ENCODE measurements around the gene PPP2R5B. TPM values are rescaled to one million over a fixed set of nuclear protein-coding genes. Genes with fewer than 3 reads are reported as not detected.

PPP2R5B gene
- total and polyA plus RNA-seq, 2 experiments from 2014 or later, result 26.2 to 30.7 TPM

GRCh38 chr11:64887234-64887756, 37.2 kb upstream of the PPP2R5B start:
- Histone ChIP-seq H3K27me3 (no peaks in the 10 kb centered on the region), H3K4me3 (no peak overlapping the region), H3K9me3 (ENCODE audit: low read depth) (no peaks in the 10 kb centered on the region), H3K36me3 (no peaks in the 10 kb centered on the region), H3K27ac (no peak overlapping the region), H3K4me1 (ENCODE audit: low read depth) (peaks cover 27% of the 10 kb centered on the region)
- TF ChIP-seq, protein P1, sequence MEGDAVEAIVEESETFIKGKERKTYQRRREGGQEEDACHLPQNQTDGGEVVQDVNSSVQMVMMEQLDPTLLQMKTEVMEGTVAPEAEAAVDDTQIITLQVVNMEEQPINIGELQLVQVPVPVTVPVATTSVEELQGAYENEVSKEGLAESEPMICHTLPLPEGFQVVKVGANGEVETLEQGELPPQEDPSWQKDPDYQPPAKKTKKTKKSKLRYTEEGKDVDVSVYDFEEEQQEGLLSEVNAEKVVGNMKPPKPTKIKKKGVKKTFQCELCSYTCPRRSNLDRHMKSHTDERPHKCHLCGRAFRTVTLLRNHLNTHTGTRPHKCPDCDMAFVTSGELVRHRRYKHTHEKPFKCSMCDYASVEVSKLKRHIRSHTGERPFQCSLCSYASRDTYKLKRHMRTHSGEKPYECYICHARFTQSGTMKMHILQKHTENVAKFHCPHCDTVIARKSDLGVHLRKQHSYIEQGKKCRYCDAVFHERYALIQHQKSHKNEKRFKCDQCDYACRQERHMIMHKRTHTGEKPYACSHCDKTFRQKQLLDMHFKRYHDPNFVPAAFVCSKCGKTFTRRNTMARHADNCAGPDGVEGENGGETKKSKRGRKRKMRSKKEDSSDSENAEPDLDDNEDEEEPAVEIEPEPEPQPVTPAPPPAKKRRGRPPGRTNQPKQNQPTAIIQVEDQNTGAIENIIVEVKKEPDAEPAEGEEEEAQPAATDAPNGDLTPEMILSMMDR (IDR thresholded peaks at IDR 0.05; ENCODE audit: low read depth, low read length), result no peak
- no peak for DNase-seq (ENCODE audit: low read depth in 1 of 2, low spot score in 1 of 2)

GRCh38 chr11:64887757-64888405, 36.6 kb upstream of the PPP2R5B start:
- no peak overlapping the region for H3K4me3 ChIP-seq
- no peaks in the 10 kb centered on the region for H3K9me3 ChIP-seq (ENCODE audit: low read depth)
- no peaks in the 10 kb centered on the region for H3K27me3 ChIP-seq
- H3K4me1 ChIP-seq (ENCODE audit: low read depth), result peaks cover 27% of the 10 kb centered on the region
- DNase-seq (ENCODE audit: low read depth in 1 of 2, low spot score in 1 of 2), result peak; percentile 69 to 81
- no peaks in the 10 kb centered on the region for H3K36me3 ChIP-seq
- TF ChIP-seq, protein P1 (IDR thresholded peaks at IDR 0.05; ENCODE audit: low read depth, low read length), result peak; percentile 91
- H3K27ac ChIP-seq, result no peak overlapping the region

GRCh38 chr11:64888406-64888728, 36.1 kb upstream of the PPP2R5B start:
- Histone ChIP-seq H3K27ac (no peak overlapping the region), H3K36me3 (no peaks in the 10 kb centered on the region), H3K4me1 (ENCODE audit: low read depth) (peaks cover 27% of the 10 kb centered on the region), H3K4me3 (no peak overlapping the region), H3K27me3 (no peaks in the 10 kb centered on the region), H3K9me3 (ENCODE audit: low read depth) (no peaks in the 10 kb centered on the region)
- no peak for DNase-seq (ENCODE audit: low read depth in 1 of 2, low spot score in 1 of 2)
- TF ChIP-seq, protein P1 (IDR thresholded peaks at IDR 0.05; ENCODE audit: low read depth, low read length), result no peak

DNA sequence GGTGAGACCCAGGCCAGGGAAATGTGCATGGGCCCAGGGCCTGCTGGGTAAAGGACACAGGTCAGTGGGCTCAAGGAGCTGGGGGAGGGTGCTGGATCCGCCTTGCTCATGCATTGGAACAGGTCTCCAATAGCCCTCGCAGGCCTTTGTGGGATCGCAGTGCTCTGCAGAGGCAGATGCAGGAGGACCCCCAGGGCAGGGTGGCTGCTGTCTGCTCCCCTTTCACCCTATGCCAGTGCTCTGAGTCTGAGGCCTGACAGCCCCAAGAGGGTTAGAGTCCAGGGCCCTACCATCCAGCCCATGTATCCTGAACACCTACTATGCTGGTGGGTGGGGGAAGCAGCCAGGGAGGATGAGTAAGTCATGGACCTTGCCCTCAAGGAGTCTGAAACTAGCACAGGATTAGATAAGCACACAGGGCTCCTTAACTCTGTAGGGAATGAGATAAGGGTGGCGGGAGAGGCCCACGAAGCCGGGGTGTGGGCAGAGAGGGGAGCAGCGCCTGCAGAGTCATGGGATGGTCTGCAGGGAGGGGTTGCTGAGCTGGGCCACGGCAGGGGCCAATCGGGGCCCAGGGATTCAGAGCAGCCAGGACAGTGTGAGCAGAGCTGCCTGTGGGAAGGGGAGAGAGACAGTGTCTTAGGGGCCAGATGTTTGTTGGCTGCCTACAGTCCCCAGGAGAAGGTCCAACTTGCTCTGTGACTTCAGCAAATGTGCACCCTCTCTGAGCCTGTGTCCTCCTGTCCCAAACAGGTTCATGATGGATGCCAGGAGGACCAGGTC, 35.6 kb upstream of the PPP2R5B start:
- Histone ChIP-seq H3K36me3 (no peaks in the 10 kb centered on the region), H3K4me3 (no peak overlapping the region), H3K4me1 (ENCODE audit: low read depth) (peaks cover 27% of the 10 kb centered on the region), H3K9me3 (ENCODE audit: low read depth) (no peaks in the 10 kb centered on the region), H3K27ac (peak overlapping the region; percentile 58), H3K27me3 (no peaks in the 10 kb centered on the region)
- no peak for DNase-seq (ENCODE audit: low read depth in 1 of 2, low spot score in 1 of 2)
- TF ChIP-seq, protein P1 (IDR thresholded peaks at IDR 0.05; ENCODE audit: low read depth, low read length), result no peak

DNA sequence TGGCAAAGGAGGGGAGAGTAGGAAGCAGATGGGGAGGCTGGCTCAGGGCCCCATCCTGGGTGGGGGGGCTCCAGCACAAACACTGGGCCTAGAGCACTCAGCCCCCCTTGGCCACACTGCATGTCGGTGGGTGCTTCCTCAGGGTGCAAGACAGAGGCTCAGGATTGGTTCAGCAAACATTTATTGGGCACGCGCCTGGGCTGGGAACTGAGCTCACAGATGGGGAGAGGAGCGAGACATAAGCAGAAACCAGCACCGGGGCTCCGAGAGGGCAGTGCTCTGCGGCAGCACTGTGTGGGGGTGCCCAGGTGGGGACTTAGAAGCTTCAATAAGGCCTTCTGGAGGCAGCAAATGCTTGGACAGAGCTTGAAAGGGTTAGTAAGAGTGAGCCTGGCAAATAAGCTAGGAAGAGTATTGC, 34.0 kb upstream of the PPP2R5B start:
- Histone ChIP-seq H3K4me1 (ENCODE audit: low read depth) (peaks cover 24% of the 10 kb centered on the region), H3K27me3 (no peaks in the 10 kb centered on the region), H3K27ac (no peak overlapping the region), H3K36me3 (no peaks in the 10 kb centered on the region), H3K4me3 (no peak overlapping the region), H3K9me3 (ENCODE audit: low read depth) (no peaks in the 10 kb centered on the region)
- TF ChIP-seq, protein P1 (IDR thresholded peaks at IDR 0.05; ENCODE audit: low read depth, low read length), result no peak
- no peak for DNase-seq (ENCODE audit: low read depth in 1 of 2, low spot score in 1 of 2)
